Measurements from ENCODE around the gene EBF4.

Gene EBF4

GRCh38 chr20:2700913-2701620, 8.5 kb downstream of the EBF4 start:
- DNase-seq (ENCODE audit: low read depth), result no peak
- no peak for TF ChIP-seq CTCF (IDR thresholded peaks at IDR 0.05; ENCODE audit: insufficient read depth, low read depth, low read length, missing control alignments)
- no peak overlapping the region for H3K4me3 ChIP-seq (ENCODE audit: low read depth, low read length)

DNA sequence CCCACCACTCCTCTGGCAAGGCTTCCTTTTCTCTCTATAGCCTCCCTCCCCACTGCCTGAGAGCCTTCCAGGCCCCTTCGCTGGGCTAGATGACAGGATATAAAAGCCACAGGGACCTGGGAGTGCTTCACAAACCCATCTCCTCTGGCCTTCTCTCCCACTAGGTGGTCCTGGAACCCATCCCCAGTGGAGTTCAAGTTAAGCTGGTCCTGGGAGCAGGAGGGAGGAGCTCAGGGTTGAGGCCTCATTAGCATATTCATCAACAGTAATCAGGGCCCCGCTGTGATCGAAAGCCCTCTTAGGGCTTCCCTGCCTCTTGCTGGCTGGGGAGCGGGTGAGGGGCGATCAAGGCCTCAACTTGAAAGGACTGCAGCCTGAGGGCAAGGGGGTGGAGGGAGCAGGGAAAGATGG, 9.1 kb downstream of the EBF4 start:
- DNase-seq (ENCODE audit: low read depth), result no peak
- TF ChIP-seq CTCF (IDR thresholded peaks at IDR 0.05; ENCODE audit: insufficient read depth, low read depth, low read length, missing control alignments), result no peak
- no peak overlapping the region for H3K4me3 ChIP-seq (ENCODE audit: low read depth, low read length)

- TF ChIP-seq CTCF (IDR thresholded peaks at IDR 0.05; ENCODE audit: insufficient read depth, low read depth, low read length, missing control alignments), result no peak
- H3K4me3 ChIP-seq (ENCODE audit: low read depth, low read length), result no peak overlapping the region
- DNase-seq (ENCODE audit: low read depth), result no peak
Observed at GRCh38 chr20:2703716-2704475, 11.3 kb downstream of the EBF4 start.

DNA sequence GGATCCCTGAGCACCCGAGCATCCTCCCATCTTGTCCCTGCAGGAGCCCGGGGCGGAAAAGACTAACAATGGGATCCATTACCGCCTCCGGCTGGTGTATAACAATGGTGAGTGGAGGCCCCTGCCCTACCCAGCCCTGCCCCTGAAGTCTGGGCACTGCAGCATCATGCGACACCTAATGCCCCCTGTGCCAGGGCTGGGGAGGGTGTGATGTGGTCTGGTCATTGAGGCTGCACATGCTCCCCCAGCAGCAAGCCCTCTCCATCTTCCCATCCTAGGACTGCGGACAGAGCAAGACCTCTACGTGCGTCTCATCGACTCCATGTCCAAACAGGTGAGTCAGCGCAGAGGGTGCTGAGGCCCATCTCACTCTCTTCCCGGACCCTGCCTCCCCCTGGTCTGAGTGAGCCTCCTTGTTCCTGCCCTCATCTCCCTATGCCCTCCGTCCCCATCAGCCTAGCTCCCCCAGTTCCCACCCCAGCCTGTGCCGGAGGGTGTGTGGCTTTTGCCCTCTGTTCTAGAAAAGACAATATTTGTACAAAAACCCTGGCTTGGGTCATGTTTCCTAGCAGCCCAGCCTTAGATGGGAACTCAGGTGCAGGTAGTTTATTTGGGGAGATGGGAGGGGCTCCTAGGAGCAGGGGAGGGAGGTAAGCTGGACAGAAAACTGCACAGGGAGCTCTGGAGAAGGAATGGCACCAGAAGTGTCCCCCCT, 13.5 kb downstream of the EBF4 start:
- no peak for TF ChIP-seq CTCF (IDR thresholded peaks at IDR 0.05; ENCODE audit: insufficient read depth, low read depth, low read length, missing control alignments)
- H3K4me3 ChIP-seq (ENCODE audit: low read depth, low read length), result no peak overlapping the region
- no peak for DNase-seq (ENCODE audit: low read depth)

DNA sequence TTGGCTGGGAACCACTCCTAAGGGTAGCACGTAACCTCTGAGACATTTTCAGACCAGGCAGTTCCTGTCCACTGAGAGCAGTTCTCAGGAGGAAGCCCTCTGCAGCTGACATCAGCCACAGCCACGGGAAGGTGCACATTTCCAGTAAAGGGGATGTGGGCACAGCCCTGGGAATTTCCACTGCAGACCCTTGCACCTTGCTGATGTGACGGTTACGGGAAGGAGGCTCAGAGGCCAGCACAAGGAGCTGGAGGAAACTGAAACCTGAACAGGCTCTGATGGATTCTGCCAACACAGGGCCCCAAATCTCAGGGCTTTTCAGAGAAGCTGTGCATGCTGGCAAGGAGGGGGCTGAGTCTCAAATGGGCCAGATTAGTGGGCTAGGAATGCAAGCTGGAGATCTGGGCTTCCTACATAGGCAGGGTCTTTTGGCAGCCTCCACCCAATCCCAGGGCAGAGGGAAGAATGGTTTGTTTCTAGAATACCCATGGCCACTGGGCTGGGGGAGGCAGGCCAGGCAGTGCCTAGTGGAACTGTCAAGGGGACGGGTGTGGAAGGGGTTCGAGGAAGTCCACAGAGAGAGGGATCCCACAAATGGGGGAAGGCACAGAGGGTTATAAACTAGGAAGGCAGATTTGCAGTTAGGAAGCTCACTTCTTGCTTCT, 14.2 kb downstream of the EBF4 start:
- no peak for TF ChIP-seq CTCF (IDR thresholded peaks at IDR 0.05; ENCODE audit: insufficient read depth, low read depth, low read length, missing control alignments)
- DNase-seq (ENCODE audit: low read depth), result no peak
- H3K4me3 ChIP-seq (ENCODE audit: low read depth, low read length), result no peak overlapping the region

DNA sequence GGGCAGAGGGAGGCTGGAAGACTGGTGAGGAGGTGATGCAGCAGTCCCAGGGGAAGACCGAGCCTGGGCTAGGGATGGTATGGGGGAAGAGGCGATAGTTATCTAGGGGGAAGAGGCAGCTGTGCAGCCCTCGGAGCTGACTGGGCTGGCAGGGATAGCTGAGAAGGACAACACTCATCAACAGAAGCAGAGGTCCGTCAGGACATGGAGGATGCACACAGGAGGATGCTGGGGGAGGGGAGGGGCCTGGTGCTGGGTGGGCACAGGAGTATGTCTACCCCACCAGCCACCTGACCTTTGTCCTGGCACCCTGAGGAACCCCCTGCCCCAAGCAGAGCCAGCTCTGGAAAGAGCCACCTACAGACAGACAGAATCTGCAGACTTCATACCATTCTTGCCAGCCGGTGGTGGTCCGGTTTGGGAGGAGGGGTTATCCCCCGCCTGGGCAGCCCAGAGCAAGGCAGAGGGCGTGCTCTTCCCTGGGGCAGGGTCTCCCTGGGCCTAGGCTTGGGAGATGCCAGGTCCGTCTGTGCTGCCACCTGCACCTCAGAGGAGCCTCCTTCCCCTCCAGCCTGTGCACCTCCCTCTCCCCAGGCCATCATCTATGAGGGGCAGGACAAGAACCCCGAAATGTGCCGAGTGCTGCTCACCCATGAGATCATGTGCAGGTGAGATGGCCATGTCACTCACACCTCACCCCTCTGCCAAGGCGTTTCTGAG, 14.9 kb downstream of the EBF4 start:
- DNase-seq (ENCODE audit: low read depth), result no peak
- no peak overlapping the region for H3K4me3 ChIP-seq (ENCODE audit: low read depth, low read length)

More for the DNA sequence above, 14.9 kb downstream of the EBF4 start:
- TF ChIP-seq CTCF (IDR thresholded peaks at IDR 0.05; ENCODE audit: insufficient read depth, low read depth, low read length, missing control alignments), result no peak

All from GM12865 (cell line).